ENCODE measurements around the gene TRAPPC2B. TPM values are rescaled to one million over a fixed set of nuclear protein-coding genes. Genes with fewer than 3 reads are reported as not detected.
A peak's percentile ranks its signal among the peaks of the same experiment; 100 is the strongest.
"Not testable (repeated sequence)": the region's sequence is repeated elsewhere in the genome, so short reads cannot be mapped to it uniquely, and the experiment has no call there.

Gene TRAPPC2B
- total RNA-seq, 2 experiments from 2014 or later, result 9.8 to 11.2 TPM

- Mint-ChIP-seq H3K4me3 (peak within 1 kb of the TSS; percentile 93), H3K4me1 (peaks cover 32% of the 10 kb centered on the region), H3K9me3 (ENCODE audit: low read depth) (peaks cover 10% of the 10 kb centered on the region), H3K27me3 (peaks cover 2% of the 10 kb centered on the region), H3K36me3 (peaks cover 44% of the 10 kb centered on the region), H3K27ac (peak within 1 kb of the TSS; percentile 93)
- DNase-seq (peak; percentile 95), ATAC-seq (peak; percentile 100)
- CTCF ChIA-PET, result interaction anchor here (1.0 to 2.0 kb wide), 4 partner anchors 9 to 71 kb away, joined by 3 to 5 read pairs (median 4); partner anchors contain the start of genes TRAPPC2B, ZNF460, ZNF547 and ZNF548
Observed at GRCh38 chr19:57350877-57351805, 12.2 kb upstream of the TRAPPC2B start, which contains the start of gene ZNF304. TSS of gene ZNF304 (plus strand) at chr19:57351271. CDS start at chr19:57351665, 394 bp downstream.

GRCh38 chr19:57351867-57352266 is 11.5 kb upstream of the TRAPPC2B start:
- CTCF ChIA-PET, result no interaction called here
- H3K9me3 Mint-ChIP-seq (ENCODE audit: low read depth), result peaks cover 13% of the 10 kb centered on the region
- ATAC-seq (no peak), DNase-seq (no peak)
- H3K36me3 Mint-ChIP-seq, result peaks cover 51% of the 10 kb centered on the region
- H3K27me3 Mint-ChIP-seq, result peaks cover 2% of the 10 kb centered on the region
- H3K4me3 Mint-ChIP-seq, result peak overlapping the region; percentile 93
- peak overlapping the region; percentile 93 for H3K27ac Mint-ChIP-seq
- peaks cover 32% of the 10 kb centered on the region for H3K4me1 Mint-ChIP-seq

- no peaks in the 10 kb centered on the region for H3K27me3 Mint-ChIP-seq
- peaks cover 24% of the 10 kb centered on the region for H3K4me1 Mint-ChIP-seq
- no peak for DNase-seq
- ATAC-seq, result no peak
- no peak overlapping the region for H3K27ac Mint-ChIP-seq
- CTCF ChIA-PET, result no interaction called here
- H3K4me3 Mint-ChIP-seq, result no peak overlapping the region
- H3K9me3 Mint-ChIP-seq (ENCODE audit: low read depth), result peaks cover 23% of the 10 kb centered on the region
- peaks cover 80% of the 10 kb centered on the region for H3K36me3 Mint-ChIP-seq
Observed at GRCh38 chr19:57355916-57356315, 7.4 kb upstream of the TRAPPC2B start.

- Mint-ChIP-seq H3K36me3 (peaks cover 79% of the 10 kb centered on the region), H3K27me3 (no peaks in the 10 kb centered on the region), H3K4me3 (no peak overlapping the region), H3K9me3 (ENCODE audit: low read depth) (peaks cover 28% of the 10 kb centered on the region), H3K4me1 (peaks cover 14% of the 10 kb centered on the region), H3K27ac (no peak overlapping the region)
- DNase-seq (no peak), ATAC-seq (no peak)
- CTCF ChIA-PET, result no interaction called here
Observed at GRCh38 chr19:57357406-57357805, 5.9 kb upstream of the TRAPPC2B start.

GRCh38 chr19:57359300-57359699 is 4.1 kb upstream of the TRAPPC2B start:
- DNase-seq (no peak), ATAC-seq (no peak)
- CTCF ChIA-PET, result no interaction called here
- Mint-ChIP-seq H3K27ac (no peak overlapping the region), H3K36me3 (peaks cover 69% of the 10 kb centered on the region), H3K27me3 (no peaks in the 10 kb centered on the region), H3K4me1 (peaks cover 16% of the 10 kb centered on the region), H3K4me3 (no peak overlapping the region), H3K9me3 (ENCODE audit: low read depth) (peaks cover 24% of the 10 kb centered on the region)

- Mint-ChIP-seq H3K4me1 (peaks cover 19% of the 10 kb centered on the region), H3K27me3 (no peaks in the 10 kb centered on the region), H3K4me3 (peak overlapping the region; percentile 90), H3K27ac (peak overlapping the region; percentile 95), H3K9me3 (ENCODE audit: low read depth) (peaks cover 18% of the 10 kb centered on the region), H3K36me3 (peaks cover 52% of the 10 kb centered on the region)
- ATAC-seq (no peak), DNase-seq (no peak)
- CTCF ChIA-PET, result interaction anchor here (1.4 kb wide), 1 partner anchor 12 kb away, joined by 5 read pairs; the partner anchor contains the start of gene ZNF304
Observed at GRCh38 chr19:57362419-57362818, 932 bp upstream of the TRAPPC2B start.

- Mint-ChIP-seq H3K4me1 (peaks cover 19% of the 10 kb centered on the region), H3K36me3 (peaks cover 50% of the 10 kb centered on the region)
- CTCF ChIA-PET, result interaction anchor here (1.2 to 1.4 kb wide), 2 partner anchors 13 to 80 kb away, joined by 3 to 5 read pairs; partner anchors contain the start of gene ZNF304
Observed at GRCh38 chr19:57363688-57364181, 384 bp downstream of the TRAPPC2B start.

GRCh38 chr19:57366776-57367175 is 3.4 kb downstream of the TRAPPC2B start:
- peaks cover 15% of the 10 kb centered on the region for H3K9me3 Mint-ChIP-seq (ENCODE audit: low read depth)
- DNase-seq (no peak), ATAC-seq (no peak)
- no peak overlapping the region for H3K4me3 Mint-ChIP-seq
- peaks cover 17% of the 10 kb centered on the region for H3K4me1 Mint-ChIP-seq
- H3K36me3 Mint-ChIP-seq, result peaks cover 52% of the 10 kb centered on the region
- CTCF ChIA-PET, result no interaction called here
- no peaks in the 10 kb centered on the region for H3K27me3 Mint-ChIP-seq
- no peak overlapping the region for H3K27ac Mint-ChIP-seq

More at GRCh38 chr19:57363688-57364181, 384 bp downstream of the TRAPPC2B start:
- DNase-seq (no peak), ATAC-seq (no peak)
- Mint-ChIP-seq H3K9me3 (ENCODE audit: low read depth) (peaks cover 16% of the 10 kb centered on the region), H3K27ac (peak overlapping the region; percentile 95), H3K27me3 (no peaks in the 10 kb centered on the region), H3K4me3 (peak overlapping the region; percentile 90)

GRCh38 chr19:57374179-57374578 is 10.8 kb downstream of the TRAPPC2B start:
- peaks cover 83% of the 10 kb centered on the region for H3K36me3 Mint-ChIP-seq
- DNase-seq (no peak), ATAC-seq (no peak)
- no peak overlapping the region for H3K27ac Mint-ChIP-seq
- H3K4me1 Mint-ChIP-seq, result no peaks in the 10 kb centered on the region
- H3K4me3 Mint-ChIP-seq, result no peak overlapping the region
- peaks cover 39% of the 10 kb centered on the region for H3K9me3 Mint-ChIP-seq (ENCODE audit: low read depth)
- H3K27me3 Mint-ChIP-seq, result no peaks in the 10 kb centered on the region
- CTCF ChIA-PET, result no interaction called here

GRCh38 chr19:57374647-57375046 is 11.3 kb downstream of the TRAPPC2B start:
- CTCF ChIA-PET, DNase-seq, ATAC-seq, H3K4me3 Mint-ChIP-seq, H3K27me3 Mint-ChIP-seq, H3K27ac Mint-ChIP-seq, H3K4me1 Mint-ChIP-seq: not testable (repeated sequence)
- Mint-ChIP-seq H3K36me3 (peaks cover 86% of the 10 kb centered on the region), H3K9me3 (ENCODE audit: low read depth) (peaks cover 41% of the 10 kb centered on the region)

GRCh38 chr19:57376151-57376550 is 12.8 kb downstream of the TRAPPC2B start:
- H3K27me3 Mint-ChIP-seq, result no peaks in the 10 kb centered on the region
- CTCF ChIA-PET, result no interaction called here
- DNase-seq, result no peak
- H3K27ac Mint-ChIP-seq, result no peak overlapping the region
- ATAC-seq, result no peak
- no peaks in the 10 kb centered on the region for H3K4me1 Mint-ChIP-seq
- H3K9me3 Mint-ChIP-seq (ENCODE audit: low read depth), result peaks cover 44% of the 10 kb centered on the region
- H3K4me3 Mint-ChIP-seq, result no peak overlapping the region
- H3K36me3 Mint-ChIP-seq, result peaks cover 77% of the 10 kb centered on the region

- Mint-ChIP-seq H3K9me3 (ENCODE audit: low read depth) (peaks cover 43% of the 10 kb centered on the region), H3K36me3 (peaks cover 65% of the 10 kb centered on the region), H3K4me1 (no peaks in the 10 kb centered on the region), H3K4me3 (no peak overlapping the region), H3K27ac (no peak overlapping the region), H3K27me3 (no peaks in the 10 kb centered on the region)
- ATAC-seq (no peak), DNase-seq (no peak)
- CTCF ChIA-PET, result no interaction called here
Observed at GRCh38 chr19:57377498-57378146, 14.3 kb downstream of the TRAPPC2B start.

- Mint-ChIP-seq H3K36me3 (peaks cover 34% of the 10 kb centered on the region), H3K9me3 (ENCODE audit: low read depth) (peaks cover 32% of the 10 kb centered on the region), H3K27ac (no peak overlapping the region), H3K27me3 (no peaks in the 10 kb centered on the region), H3K4me3 (no peak overlapping the region), H3K4me1 (no peaks in the 10 kb centered on the region)
- CTCF ChIA-PET, result no interaction called here
- no peak for DNase-seq
- ATAC-seq, result no peak
Observed at GRCh38 chr19:57380923-57381322, 17.6 kb downstream of the TRAPPC2B start.
